Activated CD8-positive, alpha-beta T cell treated with anti-CD3 and anti-CD28 coated beads for 36 hours (primary cell): ENCODE data around the gene PACRG. TPM values are rescaled to one million over a fixed set of nuclear protein-coding genes. Genes with fewer than 3 reads are reported as not detected.

Experiments used
- ATAC-seq: fragments of 200-7000 bp; cut with Tn5 transposase; one replicate; pipeline ENCODE4 v1.10.0; 2021; ENCODE audit warnings: mild to moderate bottlenecking, moderate library complexity
- CTCF ChIA-PET: fragments of 350-600 bp; sonication (Branson Sonifier 250); formaldehyde crosslinking; loops from one replicate; lab custom pipeline; 2021; ENCODE audit warnings: antibody characterized with exemption; lab: Charles Lee
- POLR2A ChIA-PET: fragments of 350-600 bp; sonication (Branson Sonifier 250); formaldehyde crosslinking; loops from one replicate; lab custom pipeline; 2021; ENCODE audit warnings: antibody characterized with exemption; lab: Charles Lee
- DNase-seq: peaks from one replicate; pipeline ENCODE4 v3.0.0-alpha.2; 2020
- H3K27ac Mint-ChIP-seq: one replicate; pipeline ENCODE4 v1.8.0; 2021; ENCODE audit warnings: mild to moderate bottlenecking, mixed read lengths
- H3K27me3 Mint-ChIP-seq: one replicate; pipeline ENCODE4 v1.8.0; 2021; ENCODE audit warnings: mixed read lengths
- H3K36me3 Mint-ChIP-seq: one replicate; pipeline ENCODE4 v1.8.0; 2021; ENCODE audit warnings: low read depth, mixed read lengths
- H3K4me1 Mint-ChIP-seq: one replicate; pipeline ENCODE4 v1.8.0; 2021; ENCODE audit warnings: low read depth, mixed read lengths
- H3K4me3 Mint-ChIP-seq: one replicate; pipeline ENCODE4 v1.8.0; 2021; ENCODE audit warnings: mild to moderate bottlenecking, moderate library complexity, mixed read lengths
- H3K9me3 Mint-ChIP-seq: one replicate; pipeline ENCODE4 v1.8.0; 2021; ENCODE audit warnings: mixed read lengths
- CTCF ChIP-seq: fragments of 200-600 bp; IDR thresholded peaks from one replicate; pipeline ENCODE4 v1.8.0; 2022; ENCODE audit warnings: antibody characterized with exemption, mild to moderate bottlenecking
- intact Hi-C: fragments of 100-400 bp; cut with micrococcal nuclease; formaldehyde crosslinking; loops from one replicate; pipeline ENCODE4 v1.10.0; 2022
- total RNA-seq, 2 experiments: library from RNA; stranded (reverse); gene quantifications; one replicate each; pipeline ENCODE4 v1.2.3, GENCODE V29; 2021

PACRG gene
- total RNA-seq, 2 experiments from 2014 or later = not detected

- ChIA-PET POLR2A (no interaction called here), CTCF (no interaction called here)
- no peaks in the 10 kb centered on the region for H3K36me3 Mint-ChIP-seq
- DNase-seq (no peak), ATAC-seq (no peak)
- intact Hi-C loops = no loop called here
- H3K27ac Mint-ChIP-seq = no peak overlapping the region
- no peak for TF ChIP-seq CTCF
- H3K27me3 Mint-ChIP-seq = no peaks in the 10 kb centered on the region
- no peaks in the 10 kb centered on the region for H3K4me1 Mint-ChIP-seq
- peaks cover 2% of the 10 kb centered on the region for H3K9me3 Mint-ChIP-seq
- no peak overlapping the region for H3K4me3 Mint-ChIP-seq
These were observed 310.5 kb downstream of the PACRG start for GRCh38 chr6:163038317-163038716.

GRCh38 chr6:163048345-163048744 lies 320.6 kb downstream of the PACRG start:
- Mint-ChIP-seq H3K9me3 (peaks cover 10% of the 10 kb centered on the region), H3K27me3 (no peaks in the 10 kb centered on the region), H3K27ac (no peak overlapping the region), H3K4me1 (no peaks in the 10 kb centered on the region), H3K36me3 (no peaks in the 10 kb centered on the region), H3K4me3 (no peak overlapping the region)
- ChIA-PET CTCF (no interaction called here), POLR2A (no interaction called here)
- no peak for ATAC-seq
- DNase-seq = no peak
- no peak for TF ChIP-seq CTCF
- intact Hi-C loops = no loop called here

GRCh38 chr6:163053667-163054344 lies 326.0 kb downstream of the PACRG start:
- H3K4me3 Mint-ChIP-seq = no peak overlapping the region
- H3K27ac Mint-ChIP-seq = no peak overlapping the region
- H3K9me3 Mint-ChIP-seq = peaks cover 3% of the 10 kb centered on the region
- ChIA-PET CTCF (no interaction called here), POLR2A (no interaction called here)
- ATAC-seq = no peak
- H3K4me1 Mint-ChIP-seq = no peaks in the 10 kb centered on the region
- intact Hi-C loops = no loop called here
- no peaks in the 10 kb centered on the region for H3K36me3 Mint-ChIP-seq
- no peaks in the 10 kb centered on the region for H3K27me3 Mint-ChIP-seq
- DNase-seq = no peak
- TF ChIP-seq CTCF = no peak

- DNase-seq (no peak), ATAC-seq (no peak)
- intact Hi-C loops = no loop called here
- no peaks in the 10 kb centered on the region for H3K27me3 Mint-ChIP-seq
- TF ChIP-seq CTCF = no peak
- H3K27ac Mint-ChIP-seq = no peak overlapping the region
- no peaks in the 10 kb centered on the region for H3K4me1 Mint-ChIP-seq
- CTCF ChIA-PET = no interaction called here
- peaks cover 3% of the 10 kb centered on the region for H3K9me3 Mint-ChIP-seq
- no peak overlapping the region for H3K4me3 Mint-ChIP-seq
- POLR2A ChIA-PET = no interaction called here
- no peaks in the 10 kb centered on the region for H3K36me3 Mint-ChIP-seq
These were observed 326.9 kb downstream of the PACRG start for GRCh38 chr6:163054641-163055040.

GRCh38 chr6:163057260-163057659 lies 329.5 kb downstream of the PACRG start:
- no peak for TF ChIP-seq CTCF
- POLR2A ChIA-PET = no interaction called here
- no peaks in the 10 kb centered on the region for H3K4me1 Mint-ChIP-seq
- intact Hi-C loops = no loop called here
- no peak overlapping the region for H3K4me3 Mint-ChIP-seq
- H3K36me3 Mint-ChIP-seq = no peaks in the 10 kb centered on the region
- H3K9me3 Mint-ChIP-seq = peaks cover 3% of the 10 kb centered on the region
- CTCF ChIA-PET = no interaction called here
- DNase-seq (no peak), ATAC-seq (no peak)
- H3K27ac Mint-ChIP-seq = no peak overlapping the region
- H3K27me3 Mint-ChIP-seq = no peaks in the 10 kb centered on the region
